OCI-LY3 (cell line): ENCODE measurements around the gene CRYL1.

Experiments
- H2AFZ ChIP-seq: fragments of 200-600, 300-600 bp; shearing (Covaris generic); 2 replicates; pipeline ENCODE4 v1.6.0; 2014; ENCODE audit warnings: antibody characterized with exemption, low read depth, low read length
- H3K27ac ChIP-seq: fragments of 200-600, 300-600 bp; sonication (generic); 2 replicates; pipeline ENCODE4 v1.5.1; 2014; ENCODE audit warnings: mild to moderate bottlenecking, low read length, moderate library complexity, mixed read lengths
- H3K27me3 ChIP-seq: fragments of 200-600, 300-600 bp; sonication (generic); 2 replicates; pipeline ENCODE4 v1.6.1; 2014; ENCODE audit warnings: low read depth, low read length, mixed read lengths
- H3K36me3 ChIP-seq: fragments of 200-600, 300-600 bp; sonication (generic); replicated peaks from 2 replicates; pipeline ENCODE3; 2014; ENCODE audit warnings: low read depth, low read length, mixed read lengths
- H3K4me1 ChIP-seq: fragments of 300-600, 200-600 bp; sonication (generic); 2 replicates; pipeline ENCODE4 v1.6.1; 2014; ENCODE audit warnings: low read length, mixed read lengths
- H3K4me2 ChIP-seq: fragments of 200-600, 300-600 bp; sonication (generic); 2 replicates; pipeline ENCODE4 v1.6.1; 2014; ENCODE audit warnings: low read length, mixed read lengths
- H3K4me3 ChIP-seq: fragments of 300-600, 200-600 bp; sonication (generic); 2 replicates; pipeline ENCODE4 v1.5.1; 2014; ENCODE audit warnings: antibody characterized with exemption, mild to moderate bottlenecking, low read length, moderate library complexity
- H3K79me2 ChIP-seq: fragments of 300-600, 200-600 bp; shearing (Covaris generic); 2 replicates; pipeline ENCODE4 v1.6.1; 2014; ENCODE audit warnings: mild to moderate bottlenecking, low read length, mixed read lengths
- H3K9ac ChIP-seq: fragments of 300-600, 200-600 bp; shearing (Covaris generic); 2 replicates; pipeline ENCODE4 v1.6.0; 2014; ENCODE audit warnings: mild to moderate bottlenecking, low read length, moderate library complexity
- H3K9me3 ChIP-seq: fragments of 200-600, 300-600 bp; shearing (Covaris generic); 2 replicates; pipeline ENCODE4 v1.6.1; 2014; ENCODE audit warnings: low read length, mixed read lengths; ENCODE audit not compliant: insufficient read depth
- H4K20me1 ChIP-seq: fragments of 200-600, 300-600 bp; sonication (generic); 2 replicates; pipeline ENCODE4 v1.6.1; 2016; ENCODE audit warnings: low read length, mixed read lengths; ENCODE audit not compliant: insufficient read depth
- CTCF ChIP-seq: fragments of 200-600, 300-600 bp; sonication (generic); IDR thresholded peaks from 2 replicates; pipeline ENCODE4 v1.5.1; 2014; ENCODE audit warnings: antibody characterized with exemption, low read length, low read depth
- EZH2phosphoT487 ChIP-seq: fragments of 200-600 bp; shearing (Covaris generic); IDR thresholded peaks from 2 replicates; pipeline ENCODE4 v1.6.1; 2018; ENCODE audit warnings: antibody characterized with exemption, mixed run types, low read depth

CRYL1 gene

GRCh38 chr13:20359335-20359734 is 166.3 kb downstream of the CRYL1 start:
- Histone ChIP-seq H4K20me1 (no peaks in the 10 kb centered on the region), H2AFZ (no peak overlapping the region), H3K4me1 (no peaks in the 10 kb centered on the region), H3K9ac (no peak overlapping the region), H3K27me3 (peaks cover 6% of the 10 kb centered on the region; the same call in 1 of the 2 replicates), H3K79me2 (no peaks in the 10 kb centered on the region), H3K9me3 (no peaks in the 10 kb centered on the region), H3K36me3 (no peaks in the 10 kb centered on the region), H3K4me3 (no peak overlapping the region), H3K27ac (no peak overlapping the region), H3K4me2 (no peak overlapping the region)
- no peak for TF ChIP-seq CTCF
- no peak for TF ChIP-seq EZH2phosphoT487

- Histone ChIP-seq H3K9me3 (no peaks in the 10 kb centered on the region), H3K4me3 (no peak overlapping the region), H3K9ac (no peak overlapping the region), H3K36me3 (no peaks in the 10 kb centered on the region), H4K20me1 (no peaks in the 10 kb centered on the region), H3K27me3 (peaks cover 6% of the 10 kb centered on the region; the same call in 1 of the 2 replicates), H3K4me2 (no peak overlapping the region), H3K79me2 (no peaks in the 10 kb centered on the region), H3K4me1 (no peaks in the 10 kb centered on the region), H2AFZ (no peak overlapping the region), H3K27ac (no peak overlapping the region)
- TF ChIP-seq CTCF (no peak), EZH2phosphoT487 (no peak)
These were observed 167.6 kb downstream of the CRYL1 start for GRCh38 chr13:20358022-20358421.

- Histone ChIP-seq H3K4me2 (no peak overlapping the region), H3K36me3 (no peaks in the 10 kb centered on the region), H2AFZ (no peak overlapping the region), H3K4me1 (no peaks in the 10 kb centered on the region), H4K20me1 (no peaks in the 10 kb centered on the region), H3K27me3 (peaks cover 6% of the 10 kb centered on the region; the same call in 1 of the 2 replicates), H3K9me3 (no peaks in the 10 kb centered on the region), H3K9ac (no peak overlapping the region), H3K27ac (no peak overlapping the region), H3K79me2 (no peaks in the 10 kb centered on the region), H3K4me3 (no peak overlapping the region)
- TF ChIP-seq CTCF (no peak), EZH2phosphoT487 (no peak)
These were observed 169.2 kb downstream of the CRYL1 start for GRCh38 chr13:20356444-20356843.

GRCh38 chr13:20354722-20355121 is 170.9 kb downstream of the CRYL1 start:
- Histone ChIP-seq H3K36me3 (no peaks in the 10 kb centered on the region), H2AFZ (no peak overlapping the region), H3K4me3 (no peak overlapping the region), H3K79me2 (no peaks in the 10 kb centered on the region), H3K4me1 (no peaks in the 10 kb centered on the region), H4K20me1 (no peaks in the 10 kb centered on the region), H3K9me3 (no peaks in the 10 kb centered on the region), H3K27ac (no peak overlapping the region), H3K9ac (no peak overlapping the region), H3K4me2 (no peak overlapping the region), H3K27me3 (peaks cover 6% of the 10 kb centered on the region; the same call in 1 of the 2 replicates)
- TF ChIP-seq CTCF (no peak), EZH2phosphoT487 (no peak)
